SK-N-SH (cell line): ENCODE results near the gene DCAF6.

ENCODE experiments used
- EP300 ChIP-seq, 2 experiments: IDR thresholded peaks; 2 replicates each; pipeline versions ENCODE4 v1.4.0 to v1.6.1; 2012; ENCODE audit warnings: borderline replicate concordance in 1 of 2, low read depth in 1 of 2, low read length in 1 of 2
- GABPA ChIP-seq: IDR thresholded peaks from 2 replicates; pipeline ENCODE4 v1.4.0; 2012; ENCODE audit warnings: low read depth, mild to moderate bottlenecking
- NFIC ChIP-seq: IDR thresholded peaks from 2 replicates; pipeline ENCODE4 v1.4.0; 2012; ENCODE audit warnings: borderline replicate concordance
- POLR2AphosphoS5 ChIP-seq: IDR thresholded peaks from 2 replicates; pipeline ENCODE4 v1.6.1; 2012; ENCODE audit warnings: low read depth, low read length
- RAD21 ChIP-seq: IDR thresholded peaks from 2 replicates; pipeline ENCODE4 v1.6.1; 2012; ENCODE audit warnings: mild to moderate bottlenecking, low read length
- RCOR1 ChIP-seq: fragments of 150-350 bp; IDR thresholded peaks from 2 replicates; pipeline ENCODE4 v1.6.1; 2017; ENCODE audit warnings: antibody characterized with exemption, low read length
- TF ChIP-seq, protein P1 (sequence below): fragments of 200-600 bp; sonication (generic); IDR thresholded peaks from 2 replicates; pipeline ENCODE4 v1.6.1; 2017; ENCODE audit warnings: antibody characterized with exemption, mild to moderate bottlenecking, moderate library complexity
- TF ChIP-seq, protein P2 (sequence below): IDR thresholded peaks from 2 replicates; pipeline ENCODE4 v1.4.0; 2012; ENCODE audit warnings: low read depth, borderline replicate concordance
- TF ChIP-seq, protein P3 (sequence below): IDR thresholded peaks from 2 replicates; pipeline ENCODE4 v1.4.0; 2012; ENCODE audit warnings: low read depth

DNA sequence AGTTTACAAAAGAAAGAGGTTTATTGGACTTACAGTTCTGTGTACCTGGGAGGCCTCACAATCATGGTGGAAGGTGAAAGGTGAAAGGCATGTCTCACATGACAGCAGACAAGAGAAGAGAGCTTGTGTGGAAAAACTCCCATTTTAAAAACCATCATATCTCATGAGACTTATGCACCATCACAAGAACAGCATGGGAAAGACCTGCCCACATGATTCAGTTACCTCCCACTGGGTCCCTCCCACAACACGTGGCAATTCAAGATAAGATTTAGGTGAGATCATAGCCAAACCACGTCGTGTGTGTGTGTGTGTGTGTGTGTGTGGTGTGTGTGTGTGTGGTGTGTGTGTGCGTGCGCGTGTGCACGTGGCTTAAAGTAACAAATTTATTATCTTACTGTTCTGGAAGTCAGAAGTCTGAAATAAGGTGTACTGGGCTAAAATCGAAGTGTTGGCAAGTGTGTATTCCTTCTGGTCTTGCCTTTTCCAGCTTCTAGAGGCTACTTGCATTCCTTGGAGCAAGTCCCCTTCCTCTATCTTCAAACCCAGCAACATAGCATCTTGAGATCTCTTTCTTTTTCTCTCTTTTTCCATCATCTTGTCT is 48.5 kb downstream of the DCAF6 start:
- TF ChIP-seq, protein P1, sequence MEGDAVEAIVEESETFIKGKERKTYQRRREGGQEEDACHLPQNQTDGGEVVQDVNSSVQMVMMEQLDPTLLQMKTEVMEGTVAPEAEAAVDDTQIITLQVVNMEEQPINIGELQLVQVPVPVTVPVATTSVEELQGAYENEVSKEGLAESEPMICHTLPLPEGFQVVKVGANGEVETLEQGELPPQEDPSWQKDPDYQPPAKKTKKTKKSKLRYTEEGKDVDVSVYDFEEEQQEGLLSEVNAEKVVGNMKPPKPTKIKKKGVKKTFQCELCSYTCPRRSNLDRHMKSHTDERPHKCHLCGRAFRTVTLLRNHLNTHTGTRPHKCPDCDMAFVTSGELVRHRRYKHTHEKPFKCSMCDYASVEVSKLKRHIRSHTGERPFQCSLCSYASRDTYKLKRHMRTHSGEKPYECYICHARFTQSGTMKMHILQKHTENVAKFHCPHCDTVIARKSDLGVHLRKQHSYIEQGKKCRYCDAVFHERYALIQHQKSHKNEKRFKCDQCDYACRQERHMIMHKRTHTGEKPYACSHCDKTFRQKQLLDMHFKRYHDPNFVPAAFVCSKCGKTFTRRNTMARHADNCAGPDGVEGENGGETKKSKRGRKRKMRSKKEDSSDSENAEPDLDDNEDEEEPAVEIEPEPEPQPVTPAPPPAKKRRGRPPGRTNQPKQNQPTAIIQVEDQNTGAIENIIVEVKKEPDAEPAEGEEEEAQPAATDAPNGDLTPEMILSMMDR: no peak
- no peak for TF ChIP-seq RAD21
- TF ChIP-seq POLR2AphosphoS5: no peak
- TF ChIP-seq, protein P2, sequence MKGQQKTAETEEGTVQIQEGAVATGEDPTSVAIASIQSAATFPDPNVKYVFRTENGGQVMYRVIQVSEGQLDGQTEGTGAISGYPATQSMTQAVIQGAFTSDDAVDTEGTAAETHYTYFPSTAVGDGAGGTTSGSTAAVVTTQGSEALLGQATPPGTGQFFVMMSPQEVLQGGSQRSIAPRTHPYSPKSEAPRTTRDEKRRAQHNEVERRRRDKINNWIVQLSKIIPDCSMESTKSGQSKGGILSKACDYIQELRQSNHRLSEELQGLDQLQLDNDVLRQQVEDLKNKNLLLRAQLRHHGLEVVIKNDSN: no peak
- TF ChIP-seq, protein P3, sequence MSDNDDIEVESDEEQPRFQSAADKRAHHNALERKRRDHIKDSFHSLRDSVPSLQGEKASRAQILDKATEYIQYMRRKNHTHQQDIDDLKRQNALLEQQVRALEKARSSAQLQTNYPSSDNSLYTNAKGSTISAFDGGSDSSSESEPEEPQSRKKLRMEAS: no peak
- TF ChIP-seq RCOR1: no peak
- no peak for TF ChIP-seq EP300 (IDR thresholded peaks at IDR 0.05; ENCODE audit: borderline replicate concordance in 1 of 2, low read depth in 1 of 2, low read length in 1 of 2)
- TF ChIP-seq GABPA: no peak
- no peak for TF ChIP-seq NFIC
